Smooth muscle cell (in vitro differentiated cells): ENCODE measurements around the gene TECPR2. TPM values are rescaled to one million over a fixed set of nuclear protein-coding genes. Genes with fewer than 3 reads are reported as not detected.

Experiments
- DNase-seq: peaks from one replicate; lab custom pipeline; 2025; ENCODE audit not compliant: unreplicated experiment; lab: John Stamatoyannopoulos, UW
- H2AFZ ChIP-seq: fragments of 200-600 bp; sonication (generic); 2 replicates; pipeline ENCODE4 v1.6.0; 2016; ENCODE audit warnings: antibody characterized with exemption, low read depth, mild to moderate bottlenecking
- H3F3A ChIP-seq: fragments of 200-600 bp; sonication (generic); 2 replicates; pipeline ENCODE4 v1.6.0; 2017; ENCODE audit warnings: antibody characterized with exemption, low read depth
- H3K27ac ChIP-seq: fragments of 200-600 bp; sonication (generic); 2 replicates; pipeline ENCODE4 v1.5.1; 2016; ENCODE audit warnings: low read depth, mild to moderate bottlenecking
- H3K27me3 ChIP-seq: fragments of 200-600 bp; sonication (generic); 2 replicates; pipeline ENCODE4 v1.6.1; 2016; ENCODE audit warnings: low read depth, mild to moderate bottlenecking
- H3K36me3 ChIP-seq: fragments of 200-600 bp; sonication (generic); 2 replicates; pipeline ENCODE4 v1.5.1; 2016; ENCODE audit warnings: low read depth
- H3K4me1 ChIP-seq: fragments of 200-600 bp; sonication (generic); 2 replicates; pipeline ENCODE4 v1.5.1; 2016; ENCODE audit warnings: low read depth
- H3K4me2 ChIP-seq: fragments of 200-600 bp; sonication (generic); 2 replicates; pipeline ENCODE4 v1.6.0; 2016; ENCODE audit warnings: mild to moderate bottlenecking
- H3K4me3 ChIP-seq: fragments of 200-600 bp; sonication (generic); 2 replicates; pipeline ENCODE4 v1.5.1; 2016; ENCODE audit warnings: mild to moderate bottlenecking
- H3K79me2 ChIP-seq: fragments of 200-600 bp; sonication (generic); 2 replicates; pipeline ENCODE4 v1.6.0; 2016; ENCODE audit warnings: low read depth, mild to moderate bottlenecking
- H3K9ac ChIP-seq: fragments of 200-600 bp; sonication (generic); 2 replicates; pipeline ENCODE4 v1.6.0; 2016; ENCODE audit warnings: low read depth
- H3K9me3 ChIP-seq: fragments of 200-600 bp; sonication (generic); replicated peaks from 2 replicates; pipeline ENCODE4 v1.5.1; 2016; ENCODE audit warnings: low read depth
- H4K20me1 ChIP-seq: fragments of 200-600 bp; sonication (generic); 2 replicates; pipeline ENCODE4 v1.6.0; 2016; ENCODE audit warnings: low read depth
- CTCF ChIP-seq: fragments of 200-600 bp; sonication (generic); IDR thresholded peaks from 2 replicates; pipeline ENCODE4 v1.5.1; 2017; ENCODE audit warnings: borderline replicate concordance, mild to moderate bottlenecking, antibody characterized with exemption; ENCODE audit not compliant: insufficient read depth, poor library complexity, severe bottlenecking
- WGBS: methylation state at CpG from one replicate; pipeline ENCODE4 v1.1.7; 2016; ENCODE audit warnings: low lambda C conversion rate; 5-methylcytosine and 5-hydroxymethylcytosine counted together
- polyA plus RNA-seq: library from polyadenylated mRNA; unstranded; fragments of >200 nt; fragmentation: Nextera tagmentation; extraction: Ambion mirVana; gene quantifications from 2 replicates; pipeline ENCODE4 v1.2.1, GENCODE V29; 2016
- total RNA-seq: library from RNA; depleted of rRNA; stranded (reverse); fragments of >200 nt; gene quantifications from 2 replicates; pipeline ENCODE4 v1.2.3, GENCODE V29; 2014

The TECPR2 gene
- total and polyA plus RNA-seq, 2 experiments from 2014 or later, result 11.0 to 12.2 TPM

- Histone ChIP-seq H3K4me2 (no peak overlapping the region), H3K9ac (no peak overlapping the region), H4K20me1 (no peaks in the 10 kb centered on the region), H3K36me3 (no peaks in the 10 kb centered on the region), H3K9me3 (no peaks in the 10 kb centered on the region), H3F3A (no peaks in the 10 kb centered on the region), H3K27me3 (no peaks in the 10 kb centered on the region), H3K4me3 (no peak overlapping the region), H3K4me1 (peaks cover 4% of the 10 kb centered on the region), H2AFZ (no peak overlapping the region), H3K79me2 (no peaks in the 10 kb centered on the region), H3K27ac (peak overlapping the region; percentile 24)
- no peak for TF ChIP-seq CTCF
- 92% methylated on average over 15 of the region's 15 CpGs for WGBS
- DNase-seq, result no peak
These were observed 79.8 kb downstream of the TECPR2 start for GRCh38 chr14:102442241-102443211.

- H3K9me3 ChIP-seq, result no peaks in the 10 kb centered on the region
- TF ChIP-seq CTCF, result no peak
- no peak overlapping the region for H3K9ac ChIP-seq
- no peak overlapping the region for H3K27ac ChIP-seq
- H3K4me3 ChIP-seq, result no peak overlapping the region
- H3F3A ChIP-seq, result no peaks in the 10 kb centered on the region
- no peaks in the 10 kb centered on the region for H4K20me1 ChIP-seq
- no peak for DNase-seq
- no peak overlapping the region for H2AFZ ChIP-seq
- no peak overlapping the region for H3K4me2 ChIP-seq
- WGBS, result 95% methylated on average over 7 of the region's 7 CpGs
- H3K36me3 ChIP-seq, result peaks cover 5% of the 10 kb centered on the region
- no peaks in the 10 kb centered on the region for H3K27me3 ChIP-seq
- H3K4me1 ChIP-seq, result no peaks in the 10 kb centered on the region
- H3K79me2 ChIP-seq, result no peaks in the 10 kb centered on the region
These were observed 82.3 kb downstream of the TECPR2 start for GRCh38 chr14:102445066-102445465.

GRCh38 chr14:102445641-102446040, 82.9 kb downstream of the TECPR2 start:
- no peak overlapping the region for H2AFZ ChIP-seq
- H3K27me3 ChIP-seq, result no peaks in the 10 kb centered on the region
- H4K20me1 ChIP-seq, result no peaks in the 10 kb centered on the region
- H3K9me3 ChIP-seq, result no peaks in the 10 kb centered on the region
- H3K9ac ChIP-seq, result no peak overlapping the region
- H3K27ac ChIP-seq, result no peak overlapping the region
- H3K4me2 ChIP-seq, result no peak overlapping the region
- H3F3A ChIP-seq, result no peaks in the 10 kb centered on the region
- H3K4me1 ChIP-seq, result no peaks in the 10 kb centered on the region
- H3K36me3 ChIP-seq, result peaks cover 10% of the 10 kb centered on the region
- no peak for DNase-seq
- WGBS, result 98% methylated on average over 15 of the region's 15 CpGs
- H3K79me2 ChIP-seq, result no peaks in the 10 kb centered on the region
- no peak for TF ChIP-seq CTCF
- no peak overlapping the region for H3K4me3 ChIP-seq
